Kidney tubule cell (primary cell): ENCODE results near the gene NBDY.

Source experiments
- DNase-seq: peaks from one replicate; pipeline ENCODE4 v3.0.0-alpha.2; 2018; ENCODE audit warnings: low spot score

The NBDY gene

GRCh38 chrX:56785442-56785841 is 56.4 kb downstream of the NBDY start:
- no peak for DNase-seq

GRCh38 chrX:56786889-56787733 is 58.1 kb downstream of the NBDY start:
- no peak for DNase-seq

- DNase-seq = no peak
Measured at GRCh38 chrX:56787734-56788152, 58.7 kb downstream of the NBDY start.

- no peak for DNase-seq
Measured at GRCh38 chrX:56788229-56788628, 59.2 kb downstream of the NBDY start.

- DNase-seq = peak; percentile 35
Measured at GRCh38 chrX:56788717-56789122, 59.7 kb downstream of the NBDY start.

- DNase-seq = no peak
Measured at GRCh38 chrX:56789518-56790070, 60.6 kb downstream of the NBDY start.

GRCh38 chrX:56790778-56791177 is 61.7 kb downstream of the NBDY start:
- DNase-seq = no peak

- no peak for DNase-seq
Measured at GRCh38 chrX:56791456-56791855, 62.4 kb downstream of the NBDY start.

- DNase-seq = no peak
Measured at GRCh38 chrX:56792270-56793111, 63.4 kb downstream of the NBDY start.

GRCh38 chrX:56793112-56793430 is 64.0 kb downstream of the NBDY start:
- DNase-seq = no peak

- peak; percentile 40 for DNase-seq
Measured at GRCh38 chrX:56793521-56794320, 64.7 kb downstream of the NBDY start.

- no peak for DNase-seq
Measured at GRCh38 chrX:56794404-56795230, 65.6 kb downstream of the NBDY start.

- DNase-seq = no peak
Measured at GRCh38 chrX:56795309-56795868, 66.3 kb downstream of the NBDY start.

GRCh38 chrX:56796641-56797395 is 67.8 kb downstream of the NBDY start:
- DNase-seq = no peak

GRCh38 chrX:56797574-56798338 is 68.7 kb downstream of the NBDY start:
- no peak for DNase-seq

GRCh38 chrX:56798339-56798711 is 69.3 kb downstream of the NBDY start:
- DNase-seq = no peak

- peak; percentile 27 for DNase-seq
Measured at GRCh38 chrX:56798866-56799758, 70.1 kb downstream of the NBDY start.

- no peak for DNase-seq
Measured at GRCh38 chrX:56800307-56800706, 71.3 kb downstream of the NBDY start.
